DND-41 (cell line): ENCODE data around the gene NR6A1.

Experiments
- CTCF ChIP-seq: IDR thresholded peaks from 2 replicates; pipeline ENCODE4 v1.5.1; 2012; ENCODE audit warnings: borderline replicate concordance, low read length, moderate library complexity, mild to moderate bottlenecking; ENCODE audit not compliant: poor library complexity, severe bottlenecking; ENCODE audit errors: extremely low read depth
- EZH2 ChIP-seq: IDR thresholded peaks from 3 replicates; pipeline ENCODE4 v1.6.1; 2012; ENCODE audit warnings: borderline replicate concordance, low read depth, mild to moderate bottlenecking, moderate library complexity, low read length, inconsistent platforms; ENCODE audit not compliant: severe bottlenecking

GRCh38 chr9:124749781-124750180 is 21.3 kb downstream of the NR6A1 start:
- TF ChIP-seq CTCF (no peak), EZH2 (no peak)
